Fibroblast of mammary gland (primary cell): ENCODE data around the gene STATH.
"Not testable (repeated sequence)": the region's sequence is repeated elsewhere in the genome, so short reads cannot be mapped to it uniquely, and the experiment has no call there.

ENCODE experiments used
- DNase-seq: peaks from one replicate; pipeline ENCODE4 v3.0.0-alpha.2; 2010; ENCODE audit warnings: low read depth
- H3K4me3 ChIP-seq: 2 replicates; pipeline ENCODE4 v1.5.1; 2011; ENCODE audit warnings: low read depth, mild to moderate bottlenecking, low read length, moderate library complexity; ENCODE audit not compliant: control insufficient read depth
- CTCF ChIP-seq: conservative IDR thresholded peaks from 2 replicates; pipeline ENCODE4 v1.5.1; 2011; ENCODE audit warnings: low read depth, low read length, inconsistent platforms; ENCODE audit not compliant: control insufficient read depth, insufficient read depth

Gene STATH

DNA sequence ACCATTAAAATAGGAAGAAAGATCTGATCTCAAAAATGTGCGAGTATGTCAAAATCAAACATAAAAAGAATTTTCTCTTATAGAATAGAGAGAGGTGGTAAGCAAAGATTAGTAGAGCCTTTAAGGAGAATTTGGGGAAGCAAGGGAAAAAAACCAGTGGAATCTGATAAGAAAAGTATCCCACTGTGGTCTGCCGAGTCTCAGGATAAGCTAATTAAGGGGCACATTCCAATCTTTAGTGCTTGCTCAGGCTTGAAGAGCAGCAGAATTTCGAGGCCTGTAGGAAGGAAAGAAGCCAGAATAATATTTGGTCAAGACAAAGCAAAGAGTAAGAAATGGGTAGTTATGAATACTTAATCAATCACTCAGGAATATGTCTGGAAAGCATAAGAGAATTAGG, 13.0 kb downstream of the STATH start:
- H3K4me3 ChIP-seq: no peak overlapping the region
- no peak for TF ChIP-seq CTCF
- no peak for DNase-seq

DNA sequence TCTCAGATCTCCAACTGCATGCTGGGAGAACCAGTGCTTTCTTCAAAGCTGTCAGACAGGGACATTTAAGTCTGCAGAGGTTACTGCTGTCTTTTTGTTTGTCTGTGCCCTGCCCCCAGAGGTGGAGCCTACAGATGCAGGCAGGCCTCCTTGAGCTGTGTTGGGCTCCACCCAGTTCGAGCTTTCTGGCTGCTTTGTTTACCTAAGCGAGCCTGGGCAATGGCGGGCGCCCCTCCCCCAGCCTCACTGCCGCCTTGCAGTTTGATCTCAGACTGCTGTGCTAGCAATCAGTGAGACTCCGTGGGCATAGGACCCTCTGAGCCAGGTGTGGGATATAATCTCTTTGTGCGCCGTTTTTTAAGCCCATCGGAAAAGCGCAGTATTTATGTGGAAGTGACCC, 23.2 kb downstream of the STATH start:
- not testable (repeated sequence) for DNase-seq, H3K4me3 ChIP-seq

GRCh38 chr4:70023218-70023617, 27.5 kb downstream of the STATH start:
- no peak overlapping the region for H3K4me3 ChIP-seq
- DNase-seq: no peak
- TF ChIP-seq CTCF: no peak

DNA sequence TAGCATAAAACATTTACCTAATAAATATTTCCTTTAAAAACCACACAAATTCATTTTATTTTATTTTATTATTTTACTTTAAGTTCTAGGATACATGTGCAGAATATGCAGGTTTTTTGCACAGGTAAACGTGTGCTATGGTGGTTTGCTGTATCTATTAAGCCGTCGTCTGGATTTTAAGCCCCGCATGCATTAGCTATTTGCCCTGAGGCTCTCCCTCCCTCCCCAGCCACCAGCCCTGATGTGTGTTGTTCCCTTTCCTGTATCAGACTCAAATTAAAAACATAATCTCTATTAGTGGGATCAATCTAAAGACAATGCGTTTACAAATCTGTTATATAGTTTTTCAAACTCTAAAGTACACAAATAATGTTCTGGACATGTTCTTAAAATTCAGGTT, 31.2 kb downstream of the STATH start:
- H3K4me3 ChIP-seq: no peak overlapping the region
- DNase-seq: no peak
- no peak for TF ChIP-seq CTCF

- not testable (repeated sequence) for DNase-seq, H3K4me3 ChIP-seq
Observed at GRCh38 chr4:70028159-70028558, 32.4 kb downstream of the STATH start, which contains the start of gene HTN3. Gene HTN3, plus strand, starts transcription at chr4:70028459. Its CDS starts 2,282 bp downstream, at chr4:70030741.

DNA sequence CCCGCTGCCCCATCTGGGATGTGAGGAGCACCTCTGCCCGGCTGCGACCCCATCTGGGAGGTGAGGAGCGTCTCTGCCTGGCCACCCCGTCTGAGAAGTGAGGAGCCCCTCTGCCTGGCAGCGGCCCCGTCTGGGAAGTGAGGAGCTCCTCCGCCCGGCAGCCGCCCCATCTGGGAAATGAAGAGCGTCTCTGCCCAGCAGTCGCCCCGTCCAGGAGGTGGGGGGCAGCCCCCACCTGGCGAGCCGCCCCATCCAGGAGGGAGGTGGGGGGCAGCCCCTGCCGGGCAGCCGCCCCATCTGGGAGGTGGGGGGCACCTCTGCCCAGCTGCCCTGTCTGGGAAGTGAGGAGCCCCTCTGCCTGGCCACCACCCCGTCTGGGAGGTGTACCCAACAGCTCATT, 41.8 kb downstream of the STATH start:
- not testable (repeated sequence) for H3K4me3 ChIP-seq, DNase-seq

- not testable (repeated sequence) for H3K4me3 ChIP-seq, DNase-seq
Observed at GRCh38 chr4:70039928-70040327, 44.2 kb downstream of the STATH start.

- TF ChIP-seq CTCF: no peak
- H3K4me3 ChIP-seq: no peak overlapping the region
- DNase-seq: no peak
Observed at GRCh38 chr4:70041652-70042286, 46.0 kb downstream of the STATH start.

GRCh38 chr4:70050138-70050537, 54.4 kb downstream of the STATH start, which contains the start of gene HTN1:
Gene HTN1, plus strand, starts transcription at chr4:70050438. Its CDS starts 2,639 bp downstream, at chr4:70053077.
- not testable (repeated sequence) for H3K4me3 ChIP-seq, DNase-seq
